ENCODE results near the gene FLACC1.

The FLACC1 gene

DNA sequence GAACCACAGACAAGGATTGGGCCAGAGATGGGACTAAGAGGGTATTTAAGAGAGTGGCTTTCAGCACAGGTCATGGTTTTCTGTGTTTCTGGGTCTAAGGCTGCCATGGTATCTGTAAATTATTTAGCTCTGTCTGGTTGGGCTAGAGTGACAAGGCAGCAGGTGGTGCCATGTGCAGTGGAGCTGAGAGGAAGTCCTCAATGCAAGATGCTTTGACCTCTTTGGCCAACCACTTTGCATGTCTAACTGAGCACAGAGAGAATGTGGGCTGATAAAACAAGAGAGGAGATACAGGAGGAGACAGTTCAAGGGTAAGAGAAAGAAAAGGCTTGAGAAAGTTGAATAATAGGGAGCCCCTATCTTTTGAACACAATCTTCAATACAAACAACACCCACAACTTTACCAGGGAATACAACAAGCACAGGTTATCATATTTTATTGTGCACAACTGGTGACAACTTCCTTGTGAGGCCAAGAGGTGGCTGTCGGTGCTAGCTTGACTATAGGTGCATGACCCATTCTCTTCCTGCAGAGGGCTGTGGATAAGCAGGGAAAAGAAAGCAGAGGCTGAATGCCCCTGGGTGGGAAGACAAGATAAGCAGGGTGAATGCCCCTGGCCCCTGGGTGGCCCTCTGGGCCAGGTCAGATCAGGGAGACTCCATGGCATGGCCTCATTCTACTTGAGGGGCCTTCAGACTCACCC, 12.3 kb downstream of the FLACC1 start:
- no peaks in the 10 kb centered on the region for H3K27me3 ChIP-seq (ENCODE audit: control insufficient read depth in 1 of 2, insufficient read depth in 1 of 2, low read length in 2 of 2)
- H2BK12ac ChIP-seq (ENCODE audit: low read length in 2 of 2) = no peak overlapping the region
- H3K79me1 ChIP-seq (replicated peaks; ENCODE audit: low read length, poor library complexity, severe bottlenecking) = no peaks in the 10 kb centered on the region
- H2BK120ac ChIP-seq (ENCODE audit: low read depth, low read length) = no peak overlapping the region
- H4K8ac ChIP-seq (ENCODE audit: low read length) = no peak overlapping the region
- H3K4me1 ChIP-seq (ENCODE audit: control insufficient read depth, insufficient read depth, low read depth, low read length) = no peaks in the 10 kb centered on the region
- H3K9me3 ChIP-seq (ENCODE audit: control insufficient read depth, low read length) = peaks cover 4% of the 10 kb centered on the region
- H3K36me3 ChIP-seq (ENCODE audit: control insufficient read depth in 1 of 2, insufficient read depth in 2 of 2, low read depth in 1 of 2, low read length in 2 of 2) = peaks cover 11 to 68% of the 10 kb centered on the region in 2 experiments
- 58% methylated on average over 1 of the region's 1 CpG for WGBS
- no peak overlapping the region for H3K4ac ChIP-seq (ENCODE audit: low read depth in 1 of 2, low read length in 2 of 2)
- DNase-seq = no peak
- no peak overlapping the region for H3K9ac ChIP-seq (ENCODE audit: low read length)
- H3K14ac ChIP-seq (ENCODE audit: low read length in 2 of 2) = no peak overlapping the region
- H3K18ac ChIP-seq (ENCODE audit: low read depth in 1 of 2, low read length in 2 of 2) = no peak overlapping the region
- H2BK15ac ChIP-seq (ENCODE audit: low read depth, poor library complexity, severe bottlenecking) = no peak overlapping the region
- H2AFZ ChIP-seq (ENCODE audit: low read depth, low read length) = no peak overlapping the region
- no peak overlapping the region for H3K23ac ChIP-seq (ENCODE audit: low read length in 2 of 2)
- no peak overlapping the region for H2AK5ac ChIP-seq (ENCODE audit: low read length, severe bottlenecking)
- H3K27ac ChIP-seq (ENCODE audit: low read length, poor library complexity, severe bottlenecking) = no peak overlapping the region
- H3K4me2 ChIP-seq (ENCODE audit: low read length, poor library complexity, severe bottlenecking) = no peak overlapping the region
- no peak overlapping the region for H4K91ac ChIP-seq (ENCODE audit: low read length)
- no peak overlapping the region for H3K4me3 ChIP-seq (ENCODE audit: insufficient read depth in 1 of 2, low read depth in 1 of 2, low read length in 2 of 2)
- no peak overlapping the region for H2BK5ac ChIP-seq (ENCODE audit: low read depth, low read length, poor library complexity, severe bottlenecking)

DNA sequence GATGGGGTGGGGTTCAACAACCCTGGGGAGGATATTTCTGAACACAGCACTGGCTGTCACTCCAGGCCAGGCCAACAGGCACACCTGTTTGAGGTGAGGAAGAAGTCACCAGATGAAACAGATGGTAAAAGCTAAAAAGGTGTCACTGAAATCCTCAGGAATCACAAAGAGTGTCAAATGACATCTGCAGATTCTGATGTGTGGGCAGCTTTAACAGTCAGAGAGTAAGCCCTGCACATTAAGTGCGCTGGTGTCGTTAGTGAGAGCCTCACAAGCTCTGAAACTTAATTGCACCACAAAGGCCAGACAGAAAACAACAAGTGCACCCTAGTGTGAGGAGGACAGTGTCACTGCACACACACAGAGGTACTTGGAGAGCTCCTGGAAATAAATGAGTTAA, 13.6 kb downstream of the FLACC1 start:
- no peaks in the 10 kb centered on the region for H3K27me3 ChIP-seq (ENCODE audit: control insufficient read depth in 1 of 2, insufficient read depth in 1 of 2, low read length in 2 of 2)
- H2AFZ ChIP-seq (ENCODE audit: low read depth, low read length) = no peak overlapping the region
- H3K27ac ChIP-seq (ENCODE audit: low read length, poor library complexity, severe bottlenecking) = no peak overlapping the region

DNA sequence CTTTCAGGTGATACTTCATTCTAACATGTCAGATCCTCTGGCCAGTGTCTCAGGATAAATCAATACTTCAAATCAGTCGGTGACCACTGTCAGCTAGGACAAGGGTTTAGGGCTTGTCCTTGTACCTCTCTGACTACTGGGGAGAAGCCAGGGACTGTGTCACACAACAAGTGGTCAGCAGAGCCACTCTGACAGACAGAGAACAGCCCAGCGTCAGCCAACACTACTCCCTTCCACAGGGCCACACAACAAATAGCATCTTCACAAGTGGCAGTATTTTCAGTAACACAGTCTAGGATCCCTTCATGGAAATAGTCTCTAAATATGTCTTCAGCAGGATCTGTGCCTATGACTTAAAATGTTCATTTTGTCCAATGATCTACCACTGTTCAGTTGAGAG, 14.2 kb downstream of the FLACC1 start:
- no peaks in the 10 kb centered on the region for H3K79me1 ChIP-seq (replicated peaks; ENCODE audit: low read length, poor library complexity, severe bottlenecking)
- H2BK12ac ChIP-seq (ENCODE audit: low read length in 2 of 2) = no peak overlapping the region
- H3K27ac ChIP-seq (ENCODE audit: low read length, poor library complexity, severe bottlenecking) = no peak overlapping the region
- no peak overlapping the region for H4K91ac ChIP-seq (ENCODE audit: low read length)
- H3K27me3 ChIP-seq (ENCODE audit: control insufficient read depth in 1 of 2, insufficient read depth in 1 of 2, low read length in 2 of 2) = no peaks in the 10 kb centered on the region
- H4K8ac ChIP-seq (ENCODE audit: low read length) = no peak overlapping the region
- no peak overlapping the region for H3K4me2 ChIP-seq (ENCODE audit: low read length, poor library complexity, severe bottlenecking)
- H2AK5ac ChIP-seq (ENCODE audit: low read length, severe bottlenecking) = no peak overlapping the region
- H3K4me1 ChIP-seq (ENCODE audit: control insufficient read depth, insufficient read depth, low read depth, low read length) = no peaks in the 10 kb centered on the region
- no peak overlapping the region for H3K4ac ChIP-seq (ENCODE audit: low read depth in 1 of 2, low read length in 2 of 2)
- H3K9me3 ChIP-seq (ENCODE audit: control insufficient read depth, low read length) = peaks cover 4% of the 10 kb centered on the region
- H3K9ac ChIP-seq (ENCODE audit: low read length) = no peak overlapping the region
- no peak overlapping the region for H3K18ac ChIP-seq (ENCODE audit: low read depth in 1 of 2, low read length in 2 of 2)
- no peak overlapping the region for H2BK120ac ChIP-seq (ENCODE audit: low read depth, low read length)
- H2BK15ac ChIP-seq (ENCODE audit: low read depth, poor library complexity, severe bottlenecking) = no peak overlapping the region
- no peak overlapping the region for H2AFZ ChIP-seq (ENCODE audit: low read depth, low read length)
- H3K14ac ChIP-seq (ENCODE audit: low read length in 2 of 2) = no peak overlapping the region
- H3K36me3 ChIP-seq (ENCODE audit: control insufficient read depth in 1 of 2, insufficient read depth in 2 of 2, low read depth in 1 of 2, low read length in 2 of 2) = peaks cover 9 to 59% of the 10 kb centered on the region in 2 experiments
- no peak for DNase-seq
- H3K23ac ChIP-seq (ENCODE audit: low read length in 2 of 2) = no peak overlapping the region
- WGBS = 95% methylated on average over 2 of the region's 2 CpGs
- no peak overlapping the region for H3K4me3 ChIP-seq (ENCODE audit: insufficient read depth in 1 of 2, low read depth in 1 of 2, low read length in 2 of 2)
- no peak overlapping the region for H2BK5ac ChIP-seq (ENCODE audit: low read depth, low read length, poor library complexity, severe bottlenecking)

More for the DNA sequence above, 13.6 kb downstream of the FLACC1 start:
- no peak overlapping the region for H4K8ac ChIP-seq (ENCODE audit: low read length)
- peaks cover 9 to 64% of the 10 kb centered on the region in 2 experiments for H3K36me3 ChIP-seq (ENCODE audit: control insufficient read depth in 1 of 2, insufficient read depth in 2 of 2, low read depth in 1 of 2, low read length in 2 of 2)
- no peak overlapping the region for H3K4me2 ChIP-seq (ENCODE audit: low read length, poor library complexity, severe bottlenecking)
- no peak overlapping the region for H3K4me3 ChIP-seq (ENCODE audit: insufficient read depth in 1 of 2, low read depth in 1 of 2, low read length in 2 of 2)
- no peak overlapping the region for H2BK120ac ChIP-seq (ENCODE audit: low read depth, low read length)
- no peak overlapping the region for H3K18ac ChIP-seq (ENCODE audit: low read depth in 1 of 2, low read length in 2 of 2)
- no peak overlapping the region for H2BK5ac ChIP-seq (ENCODE audit: low read depth, low read length, poor library complexity, severe bottlenecking)
- H3K79me1 ChIP-seq (replicated peaks; ENCODE audit: low read length, poor library complexity, severe bottlenecking) = no peaks in the 10 kb centered on the region
- no peak overlapping the region for H4K91ac ChIP-seq (ENCODE audit: low read length)
- H2BK15ac ChIP-seq (ENCODE audit: low read depth, poor library complexity, severe bottlenecking) = no peak overlapping the region
- H3K4ac ChIP-seq (ENCODE audit: low read depth in 1 of 2, low read length in 2 of 2) = no peak overlapping the region
- H2BK12ac ChIP-seq (ENCODE audit: low read length in 2 of 2) = no peak overlapping the region
- H3K14ac ChIP-seq (ENCODE audit: low read length in 2 of 2) = no peak overlapping the region
- H3K4me1 ChIP-seq (ENCODE audit: control insufficient read depth, insufficient read depth, low read depth, low read length) = no peaks in the 10 kb centered on the region
- 73% methylated on average over 2 of the region's 2 CpGs for WGBS
- H3K9me3 ChIP-seq (ENCODE audit: control insufficient read depth, low read length) = peaks cover 4% of the 10 kb centered on the region
- H3K9ac ChIP-seq (ENCODE audit: low read length) = no peak overlapping the region
- no peak overlapping the region for H3K23ac ChIP-seq (ENCODE audit: low read length in 2 of 2)
- no peak overlapping the region for H2AK5ac ChIP-seq (ENCODE audit: low read length, severe bottlenecking)
- no peak for DNase-seq

DNA sequence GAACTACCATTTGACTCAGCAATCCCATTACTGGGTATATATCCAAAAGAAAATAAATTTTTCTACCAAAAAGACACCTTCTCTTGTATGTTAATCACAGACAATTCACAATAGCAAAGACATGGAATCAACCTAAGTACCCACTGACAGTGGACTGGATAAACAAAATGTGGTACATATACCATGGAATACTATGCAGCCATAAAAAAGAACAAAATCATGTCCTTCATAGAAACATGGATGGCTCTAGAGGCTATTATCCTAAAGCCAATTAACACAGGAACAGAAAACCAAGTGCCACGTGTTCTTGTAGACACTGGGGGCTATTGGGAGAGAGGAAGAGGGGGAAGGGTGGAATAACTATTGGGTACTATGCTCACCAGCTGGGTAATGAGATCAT, 27.7 kb downstream of the FLACC1 start:
- Histone ChIP-seq H4K91ac (ENCODE audit: low read length) (no peak overlapping the region), H3K4me1 (ENCODE audit: control insufficient read depth, insufficient read depth, low read depth, low read length) (no peaks in the 10 kb centered on the region), H2BK12ac (ENCODE audit: low read length in 2 of 2) (no peak overlapping the region), H3K36me3 (ENCODE audit: control insufficient read depth in 1 of 2, insufficient read depth in 2 of 2, low read depth in 1 of 2, low read length in 2 of 2) (peaks cover 0 to 2% of the 10 kb centered on the region in 2 experiments), H3K4me3 (ENCODE audit: insufficient read depth in 1 of 2, low read depth in 1 of 2, low read length in 2 of 2) (no peak overlapping the region), H3K4ac (ENCODE audit: low read depth in 1 of 2, low read length in 2 of 2) (no peak overlapping the region), H3K18ac (ENCODE audit: low read depth in 1 of 2, low read length in 2 of 2) (no peak overlapping the region), H2AFZ (ENCODE audit: low read depth, low read length) (no peak overlapping the region), H3K9me3 (ENCODE audit: control insufficient read depth, low read length) (peaks cover 25% of the 10 kb centered on the region), H2BK120ac (ENCODE audit: low read depth, low read length) (no peak overlapping the region), H2BK15ac (ENCODE audit: low read depth, poor library complexity, severe bottlenecking) (no peak overlapping the region), H2AK5ac (ENCODE audit: low read length, severe bottlenecking) (no peak overlapping the region), H3K79me1 (replicated peaks; ENCODE audit: low read length, poor library complexity, severe bottlenecking) (no peaks in the 10 kb centered on the region), H3K9ac (ENCODE audit: low read length) (no peak overlapping the region), H3K23ac (ENCODE audit: low read length in 2 of 2) (no peak overlapping the region), H3K27me3 (ENCODE audit: control insufficient read depth in 1 of 2, insufficient read depth in 1 of 2, low read length in 2 of 2) (no peaks in the 10 kb centered on the region), H3K14ac (ENCODE audit: low read length in 2 of 2) (no peak overlapping the region), H2BK5ac (ENCODE audit: low read depth, low read length, poor library complexity, severe bottlenecking) (no peak overlapping the region), H3K4me2 (ENCODE audit: low read length, poor library complexity, severe bottlenecking) (no peak overlapping the region), H3K27ac (ENCODE audit: low read length, poor library complexity, severe bottlenecking) (no peak overlapping the region), H4K8ac (ENCODE audit: low read length) (no peak overlapping the region)
- WGBS = no CpG with 5 or more reads among the region's 1 CpG
- DNase-seq = no peak

Data from mesenchymal stem cell (in vitro differentiated cells and primary cell).